Dendritic cell treated with granulocyte-macrophage colony-stimulating factor and Interleukin-4, amounts not matched to agents 40 ng/mL and 50 ng/mL, for 4 days (primary cell): ENCODE data around the gene PKD1.
"Not testable (repeated sequence)": the region's sequence is repeated elsewhere in the genome, so short reads cannot be mapped to it uniquely, and the experiment has no call there.

Source experiments
- H3K27ac Mint-ChIP-seq: one replicate; pipeline ENCODE4 v1.8.0; 2022; ENCODE audit warnings: mild to moderate bottlenecking, mixed read lengths
- H3K27me3 Mint-ChIP-seq: one replicate; pipeline ENCODE4 v1.8.0; 2022; ENCODE audit warnings: mild to moderate bottlenecking, mixed read lengths
- H3K36me3 Mint-ChIP-seq: one replicate; pipeline ENCODE4 v1.8.0; 2022; ENCODE audit warnings: low read depth, mixed read lengths
- H3K4me1 Mint-ChIP-seq: one replicate; pipeline ENCODE4 v1.8.0; 2022; ENCODE audit warnings: low read depth, mixed read lengths
- H3K4me3 Mint-ChIP-seq: one replicate; pipeline ENCODE4 v1.8.0; 2022; ENCODE audit warnings: mild to moderate bottlenecking, moderate library complexity, mixed read lengths
- H3K9me3 Mint-ChIP-seq: one replicate; pipeline ENCODE4 v1.8.0; 2022; ENCODE audit warnings: mixed read lengths
- intact Hi-C: fragments of 100-400 bp; cut with micrococcal nuclease; formaldehyde crosslinking; loops from one replicate; pipeline ENCODE4 v1.15.0; 2022

Gene PKD1

DNA sequence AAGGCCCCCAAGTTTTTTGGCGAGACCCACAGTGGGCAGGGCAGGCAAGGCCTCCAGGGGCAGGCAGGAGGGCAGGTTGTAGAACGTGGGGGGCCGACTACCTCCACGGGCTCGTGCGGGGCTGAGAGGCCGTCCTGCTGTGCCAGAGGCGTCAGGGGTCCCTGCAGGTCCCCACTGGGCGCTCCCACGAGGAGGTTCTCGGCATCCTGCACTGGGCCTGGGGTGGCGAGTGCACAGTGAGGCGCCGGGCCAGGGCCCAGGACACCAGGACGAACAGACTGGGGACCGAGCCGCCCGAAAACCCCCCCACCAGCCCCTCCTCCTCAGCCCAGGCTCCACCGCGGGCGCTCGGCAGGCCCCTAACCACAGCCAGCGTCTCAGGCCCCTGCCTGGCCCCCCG lies 19.3 kb downstream of the PKD1 start:
- H3K9me3 Mint-ChIP-seq, H3K4me3 Mint-ChIP-seq, H3K27me3 Mint-ChIP-seq, intact Hi-C loops, H3K4me1 Mint-ChIP-seq, H3K27ac Mint-ChIP-seq: not testable (repeated sequence)
- peaks cover 57% of the 10 kb centered on the region for H3K36me3 Mint-ChIP-seq

DNA sequence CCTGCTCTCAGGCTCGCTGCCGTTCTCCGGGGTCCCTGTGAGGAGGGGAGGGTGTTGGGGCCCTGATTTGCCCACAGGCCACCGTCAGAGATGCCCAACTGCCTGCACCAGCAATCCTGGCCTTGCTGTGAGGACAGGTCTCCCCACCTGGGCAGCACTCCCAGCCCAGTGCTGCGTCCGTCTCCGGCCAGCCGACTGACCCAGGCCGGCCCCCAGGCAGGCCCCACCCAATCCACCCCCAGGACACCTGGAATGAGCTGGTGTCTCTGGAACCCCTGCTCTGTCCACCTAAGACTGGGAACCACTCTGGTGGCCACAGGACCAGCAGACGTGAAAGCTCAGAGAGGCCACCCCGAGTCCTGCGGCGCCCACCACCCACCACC lies 20.1 kb downstream of the PKD1 start:
- H3K36me3 Mint-ChIP-seq = peaks cover 65% of the 10 kb centered on the region
- H3K4me1 Mint-ChIP-seq = no peaks in the 10 kb centered on the region
- no peak overlapping the region for H3K4me3 Mint-ChIP-seq
- intact Hi-C loops = no loop called here
- no peaks in the 10 kb centered on the region for H3K9me3 Mint-ChIP-seq
- H3K27ac Mint-ChIP-seq = no peak overlapping the region
- H3K27me3 Mint-ChIP-seq = no peaks in the 10 kb centered on the region

DNA sequence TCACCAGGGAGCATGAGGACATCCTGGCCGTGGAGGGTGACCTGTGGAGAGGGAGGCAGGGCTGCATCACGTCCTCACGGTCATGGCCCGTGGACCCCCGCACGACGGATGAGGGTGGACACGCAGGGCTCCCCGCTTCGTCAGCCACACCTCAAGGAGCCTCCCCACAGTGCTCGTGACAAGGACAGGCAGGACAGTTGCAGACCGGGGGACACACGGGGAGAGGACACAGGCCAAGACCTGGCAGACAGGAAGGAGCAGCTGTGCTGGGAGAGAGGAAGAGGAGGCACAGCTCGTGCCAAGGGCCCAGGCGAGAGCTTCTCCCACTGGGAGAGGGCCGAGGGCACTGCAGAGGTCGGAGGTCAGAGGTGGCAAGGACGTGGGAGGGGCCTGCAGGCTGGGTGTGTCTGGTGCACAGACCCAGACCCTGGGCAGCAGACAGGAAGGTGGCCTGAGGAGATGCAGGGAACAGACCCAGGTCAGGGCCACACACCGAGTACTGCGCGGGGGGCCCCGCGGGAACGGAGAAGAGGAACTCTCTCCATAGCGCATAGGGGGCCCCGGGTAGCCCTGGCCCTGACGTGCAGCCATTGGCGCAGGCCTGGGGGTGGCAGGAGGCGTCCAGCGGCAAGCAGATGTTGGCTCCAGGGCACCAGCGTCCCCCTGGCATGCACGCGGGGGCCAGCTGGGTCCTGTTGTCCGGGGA lies 20.7 kb downstream of the PKD1 start:
- H3K27me3 Mint-ChIP-seq, H3K27ac Mint-ChIP-seq, H3K9me3 Mint-ChIP-seq, intact Hi-C loops, H3K4me1 Mint-ChIP-seq, H3K4me3 Mint-ChIP-seq: not testable (repeated sequence)
- peaks cover 71% of the 10 kb centered on the region for H3K36me3 Mint-ChIP-seq

DNA sequence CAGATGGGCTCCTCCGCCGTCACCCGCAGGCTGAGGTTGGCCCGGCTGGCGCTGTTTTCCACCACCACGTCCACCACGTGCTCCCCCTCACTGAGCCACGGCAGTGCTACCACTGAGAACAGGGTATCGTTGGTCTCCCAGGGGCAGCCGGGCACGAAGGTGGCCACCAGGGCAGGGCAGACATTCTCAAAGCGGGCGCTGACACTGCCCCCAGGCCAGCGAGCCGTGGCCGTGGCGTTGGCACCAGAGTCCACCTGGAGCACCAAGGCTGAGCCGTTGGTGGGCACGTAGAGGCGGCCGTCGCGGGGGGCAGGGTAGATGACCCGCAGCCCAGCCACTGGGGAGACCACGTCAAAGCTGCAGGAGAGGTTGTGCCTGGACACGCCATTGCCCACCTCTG lies 21.5 kb downstream of the PKD1 start:
- intact Hi-C loops, H3K4me1 Mint-ChIP-seq, H3K9me3 Mint-ChIP-seq, H3K4me3 Mint-ChIP-seq, H3K27me3 Mint-ChIP-seq, H3K27ac Mint-ChIP-seq: not testable (repeated sequence)
- H3K36me3 Mint-ChIP-seq = peaks cover 79% of the 10 kb centered on the region

DNA sequence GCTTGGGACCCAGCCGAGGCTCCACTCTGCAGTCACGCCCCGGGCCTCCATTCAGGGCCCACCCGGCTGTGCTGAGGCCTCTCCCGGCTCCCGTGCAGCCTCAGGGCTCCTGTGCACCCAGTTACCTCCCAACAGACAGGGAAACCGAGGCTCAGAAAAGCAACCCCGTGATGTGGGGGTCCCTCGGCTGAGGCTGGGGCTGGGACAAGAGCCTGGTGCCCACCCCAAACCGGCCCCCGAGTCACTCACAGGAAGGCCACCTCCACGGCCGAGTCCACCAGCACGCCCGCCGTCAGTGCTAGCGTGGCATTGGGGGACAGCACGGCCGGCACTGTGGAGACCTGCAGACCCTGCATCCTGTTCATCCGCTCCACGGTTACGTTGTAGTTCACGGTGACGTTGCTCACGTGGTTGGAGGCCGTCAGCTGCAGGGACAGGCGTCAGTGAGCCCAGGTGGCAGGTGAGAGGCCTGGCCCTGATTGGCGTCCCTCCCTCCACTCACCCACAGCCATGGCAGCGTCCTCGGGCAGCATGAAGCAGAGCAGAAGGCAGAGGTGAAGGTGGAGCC lies 23.1 kb downstream of the PKD1 start:
- intact Hi-C loops, H3K9me3 Mint-ChIP-seq, H3K27me3 Mint-ChIP-seq, H3K27ac Mint-ChIP-seq, H3K4me3 Mint-ChIP-seq, H3K4me1 Mint-ChIP-seq: not testable (repeated sequence)
- peaks cover 95% of the 10 kb centered on the region for H3K36me3 Mint-ChIP-seq

DNA sequence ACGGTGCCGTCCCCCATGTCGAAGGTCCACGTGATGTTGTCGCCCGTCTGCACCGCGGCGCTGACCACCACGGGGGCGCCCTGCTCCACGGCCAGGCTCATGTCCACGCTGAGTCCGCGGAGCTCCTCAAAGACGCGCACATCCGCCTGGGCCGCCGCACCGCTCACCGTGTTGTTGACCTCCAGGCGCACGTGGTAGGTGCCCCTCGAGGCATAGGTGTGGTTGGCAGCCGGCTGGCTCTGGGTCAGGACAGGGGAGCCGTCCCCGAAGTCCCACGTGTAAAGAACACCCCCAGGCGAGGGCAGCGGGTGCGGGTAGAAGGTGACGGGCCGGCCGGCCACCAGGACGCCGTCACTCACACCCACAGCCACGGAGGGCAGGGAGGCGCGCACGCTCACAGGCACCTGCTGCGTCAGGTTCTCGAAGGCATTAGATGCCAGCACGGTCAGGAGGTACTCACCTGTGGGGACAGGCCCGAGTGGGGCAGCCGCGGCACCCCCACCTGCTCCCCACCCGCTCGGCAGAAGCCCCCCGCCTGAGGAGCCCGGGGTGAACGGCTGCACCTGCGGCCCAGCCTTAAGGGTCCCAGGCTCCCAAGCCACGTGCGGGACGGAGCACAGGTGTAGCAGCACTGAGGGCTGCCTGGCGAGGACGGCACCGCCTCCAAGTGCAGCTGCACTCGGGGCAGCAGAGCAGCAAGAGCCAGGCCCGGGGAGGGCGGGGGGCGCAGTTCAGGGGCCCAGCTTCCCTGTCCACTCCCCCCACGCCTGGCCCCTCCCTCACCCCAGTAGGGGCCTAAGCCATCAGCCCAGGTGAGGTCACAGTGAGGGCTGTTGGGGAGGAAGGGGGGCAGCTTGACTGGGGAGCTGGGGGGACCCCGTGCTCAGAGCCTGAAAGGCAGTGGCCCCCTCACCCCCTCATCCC lies 24.0 kb downstream of the PKD1 start:
- intact Hi-C loops, H3K27ac Mint-ChIP-seq, H3K9me3 Mint-ChIP-seq, H3K4me1 Mint-ChIP-seq, H3K27me3 Mint-ChIP-seq, H3K4me3 Mint-ChIP-seq: not testable (repeated sequence)
- H3K36me3 Mint-ChIP-seq = peaks cover 98% of the 10 kb centered on the region

DNA sequence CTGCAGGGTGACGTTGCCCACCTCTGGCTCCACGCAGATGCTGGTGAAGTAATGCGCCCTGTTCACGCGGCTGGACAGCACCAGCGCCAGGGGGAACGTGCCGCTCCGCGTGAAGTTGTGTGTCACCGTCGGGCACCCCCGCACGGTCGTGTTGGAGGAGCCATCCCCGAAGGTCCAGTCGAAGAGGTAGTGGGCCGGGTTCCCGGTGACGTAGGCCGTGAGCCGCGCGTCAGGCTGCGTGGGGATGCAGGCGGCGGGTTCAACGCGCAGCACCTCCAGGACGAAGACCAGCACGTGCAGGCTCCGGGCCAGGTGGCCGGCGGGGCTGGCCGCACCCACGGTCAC lies 24.7 kb downstream of the PKD1 start:
- H3K4me1 Mint-ChIP-seq, intact Hi-C loops, H3K9me3 Mint-ChIP-seq, H3K4me3 Mint-ChIP-seq, H3K27me3 Mint-ChIP-seq, H3K27ac Mint-ChIP-seq: not testable (repeated sequence)
- H3K36me3 Mint-ChIP-seq = peaks cover 96% of the 10 kb centered on the region

DNA sequence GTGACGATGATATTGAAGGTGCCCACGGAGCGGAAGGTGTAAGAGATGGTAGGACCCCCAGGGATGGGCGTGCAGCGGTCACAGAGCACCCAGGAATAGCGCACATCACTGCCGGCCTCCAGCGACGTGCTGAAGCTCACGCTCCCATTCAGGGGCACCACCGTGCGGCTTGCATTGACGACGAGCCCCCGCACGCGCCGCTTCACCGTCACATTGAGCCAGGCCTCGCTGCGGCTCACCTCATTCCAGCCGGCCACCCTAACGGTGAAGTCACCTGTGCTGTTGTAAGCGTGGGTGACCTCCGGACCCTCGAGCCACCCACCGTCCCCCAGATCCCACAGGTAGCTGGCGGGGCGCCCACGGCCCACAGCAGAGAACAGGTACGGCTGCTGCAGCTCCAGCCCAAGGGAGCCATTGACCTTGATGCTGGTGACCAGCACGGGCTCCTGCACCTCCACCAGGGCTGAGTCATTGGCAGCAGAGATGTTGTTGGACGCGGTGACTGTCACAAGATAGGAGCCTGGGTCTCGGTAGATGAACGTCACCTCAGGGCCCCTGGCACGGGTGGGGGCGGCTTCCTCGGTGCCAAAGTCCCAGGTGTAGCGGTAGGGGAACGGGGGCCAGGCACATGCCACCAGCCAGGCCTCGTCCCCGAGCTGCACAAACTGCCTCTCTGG lies 25.2 kb downstream of the PKD1 start:
- H3K27ac Mint-ChIP-seq, H3K9me3 Mint-ChIP-seq, intact Hi-C loops, H3K4me1 Mint-ChIP-seq, H3K27me3 Mint-ChIP-seq, H3K4me3 Mint-ChIP-seq: not testable (repeated sequence)
- H3K36me3 Mint-ChIP-seq = peaks cover 96% of the 10 kb centered on the region

DNA sequence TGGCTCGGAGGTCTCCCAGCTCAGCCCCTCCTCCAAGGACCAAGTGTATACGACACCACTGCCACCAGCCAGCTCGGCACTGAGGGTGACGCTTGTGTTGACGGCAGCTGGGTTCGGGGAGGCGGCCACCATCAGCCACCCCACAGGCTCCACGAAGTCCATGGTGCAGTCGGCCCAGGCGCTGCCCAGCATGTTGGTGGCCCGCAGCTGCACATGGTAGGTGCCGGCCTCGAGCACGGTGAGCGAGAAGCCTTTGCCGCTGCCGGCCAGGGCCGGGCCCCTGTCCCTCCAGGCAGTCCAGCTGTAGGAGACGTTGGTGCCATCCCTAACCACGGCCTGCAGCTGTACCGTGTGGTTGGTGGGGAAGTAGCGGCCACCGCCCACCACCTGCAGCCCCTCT lies 25.8 kb downstream of the PKD1 start:
- H3K4me1 Mint-ChIP-seq, intact Hi-C loops, H3K27ac Mint-ChIP-seq, H3K9me3 Mint-ChIP-seq, H3K27me3 Mint-ChIP-seq, H3K4me3 Mint-ChIP-seq: not testable (repeated sequence)
- H3K36me3 Mint-ChIP-seq = peaks cover 96% of the 10 kb centered on the region

DNA sequence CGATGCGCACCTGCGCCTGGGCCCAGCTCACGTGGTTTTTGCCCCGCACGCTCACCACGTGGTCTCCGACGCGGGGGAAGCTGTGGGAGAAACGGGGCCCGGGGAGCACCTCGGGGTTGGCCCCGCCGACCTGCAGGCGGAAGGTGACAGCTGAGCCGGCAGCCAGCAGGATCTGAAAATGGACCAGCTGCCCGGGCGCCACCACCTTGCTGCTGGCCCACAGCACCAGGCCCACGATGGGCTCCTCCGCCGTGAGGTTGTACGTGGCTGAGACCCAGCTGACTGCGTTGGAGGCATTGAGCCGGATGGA lies 26.5 kb downstream of the PKD1 start:
- intact Hi-C loops, H3K27ac Mint-ChIP-seq, H3K27me3 Mint-ChIP-seq, H3K4me3 Mint-ChIP-seq, H3K4me1 Mint-ChIP-seq, H3K9me3 Mint-ChIP-seq: not testable (repeated sequence)
- peaks cover 96% of the 10 kb centered on the region for H3K36me3 Mint-ChIP-seq

DNA sequence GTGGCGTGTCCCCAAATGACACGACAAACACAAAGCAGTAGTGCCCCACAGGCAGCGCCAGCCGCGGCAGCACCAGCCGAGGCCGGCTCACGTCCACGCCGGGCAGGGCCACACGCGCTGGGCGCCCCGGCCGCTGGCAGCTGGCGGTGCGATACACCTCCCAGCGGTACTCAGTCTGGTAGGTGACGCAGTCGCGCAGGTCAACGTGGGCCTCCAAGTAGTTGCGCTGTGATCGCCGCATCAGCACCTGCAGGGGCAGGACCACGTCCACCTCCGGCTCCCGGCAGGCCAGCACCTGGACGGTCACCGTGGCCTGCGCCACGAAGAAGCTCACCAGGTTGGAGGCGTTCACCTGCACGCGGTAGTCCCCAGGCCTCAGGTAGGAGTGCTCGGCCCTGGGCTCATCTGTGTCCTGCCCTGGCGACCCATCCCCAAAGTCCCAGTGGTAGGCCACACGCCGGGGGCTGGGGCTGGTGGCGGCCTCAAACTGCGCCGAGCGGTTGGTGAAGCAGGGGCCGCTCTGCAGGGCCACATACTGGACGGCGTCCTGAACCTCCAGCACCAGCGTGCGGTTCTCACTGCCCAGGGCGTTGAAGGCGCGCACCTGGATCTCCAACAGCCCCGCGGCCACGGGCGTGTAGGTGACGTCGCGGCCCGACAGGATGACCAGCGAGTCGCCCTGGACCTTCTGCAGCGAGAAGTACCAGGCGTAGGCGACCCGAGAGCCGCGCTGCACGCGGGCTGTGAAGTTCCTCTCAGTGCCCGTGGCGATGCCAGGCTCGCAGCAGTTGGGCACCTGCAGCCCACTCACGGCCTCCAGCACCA lies 27.0 kb downstream of the PKD1 start:
- intact Hi-C loops, H3K4me1 Mint-ChIP-seq, H3K27ac Mint-ChIP-seq, H3K9me3 Mint-ChIP-seq, H3K4me3 Mint-ChIP-seq, H3K27me3 Mint-ChIP-seq: not testable (repeated sequence)
- peaks cover 96% of the 10 kb centered on the region for H3K36me3 Mint-ChIP-seq

DNA sequence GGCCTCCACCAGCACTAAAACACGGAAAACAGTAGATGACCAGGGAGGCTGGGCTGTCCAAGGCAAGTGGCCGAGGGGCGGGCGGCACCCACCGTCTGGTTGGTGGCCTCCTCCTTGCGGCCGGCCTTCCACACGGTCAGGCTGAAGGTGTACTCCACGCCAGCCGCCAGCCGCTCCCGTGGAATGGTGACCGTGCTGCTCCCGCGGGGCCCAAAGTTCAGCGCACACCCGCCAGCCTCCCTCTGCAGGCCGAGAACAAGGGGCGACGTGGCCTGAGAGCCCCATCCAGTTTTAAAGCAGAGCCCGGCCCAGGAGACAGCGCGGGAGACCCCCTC lies 27.9 kb downstream of the PKD1 start:
- H3K27me3 Mint-ChIP-seq, H3K4me3 Mint-ChIP-seq, H3K27ac Mint-ChIP-seq, intact Hi-C loops, H3K4me1 Mint-ChIP-seq, H3K9me3 Mint-ChIP-seq: not testable (repeated sequence)
- H3K36me3 Mint-ChIP-seq = peaks cover 96% of the 10 kb centered on the region

DNA sequence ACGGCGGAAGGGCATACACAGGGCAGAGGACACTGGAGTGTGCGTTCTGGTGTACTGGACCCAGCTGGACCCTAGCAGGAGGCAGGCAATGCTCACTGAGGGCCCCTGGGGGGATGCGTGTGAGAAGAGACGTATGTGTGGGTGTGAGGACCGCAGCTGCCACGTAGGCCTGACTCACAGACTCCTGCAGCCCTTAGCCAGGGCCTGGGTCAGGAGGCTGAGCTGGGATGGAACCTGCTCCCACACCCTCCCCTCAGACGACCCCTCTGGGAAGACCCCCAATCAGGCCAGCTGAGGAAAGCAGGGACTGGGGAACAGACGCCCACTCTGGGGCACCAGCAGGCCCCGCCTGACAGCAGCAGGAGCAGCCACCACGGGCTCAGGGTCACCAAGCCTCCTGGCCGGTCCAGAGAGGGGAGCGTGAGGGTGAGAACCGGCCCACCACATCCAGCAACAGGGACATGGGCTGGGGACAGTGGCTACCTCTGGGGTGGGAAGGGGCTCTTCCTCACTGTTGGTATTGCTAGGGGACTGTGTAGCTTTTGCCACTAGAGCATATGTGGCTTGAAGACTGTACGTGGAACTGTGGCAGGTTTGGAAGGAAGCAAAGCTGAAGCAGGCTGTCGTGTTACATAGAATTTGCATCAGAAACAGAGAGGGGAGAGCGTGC lies 28.4 kb downstream of the PKD1 start:
- H3K4me3 Mint-ChIP-seq = not testable (repeated sequence)

More for the DNA sequence above, 28.4 kb downstream of the PKD1 start:
- H3K27me3 Mint-ChIP-seq, intact Hi-C loops, H3K9me3 Mint-ChIP-seq, H3K27ac Mint-ChIP-seq, H3K4me1 Mint-ChIP-seq: not testable (repeated sequence)
- peaks cover 96% of the 10 kb centered on the region for H3K36me3 Mint-ChIP-seq
